Chondrocyte (in vitro differentiated cells): ENCODE data around the gene AURKB. TPM values are rescaled to one million over a fixed set of nuclear protein-coding genes. Genes with fewer than 3 reads are reported as not detected.
"Not testable (repeated sequence)": the region's sequence is repeated elsewhere in the genome, so short reads cannot be mapped to it uniquely, and the experiment has no call there.

Source experiments
- DNase-seq: peaks from one replicate; pipeline ENCODE4 v3.0.0; 2021; ENCODE audit warnings: mixed read lengths, low spot score
- H3K27ac Mint-ChIP-seq: one replicate; pipeline ENCODE4 v1.8.0; 2021; ENCODE audit warnings: mild to moderate bottlenecking, moderate library complexity, mixed read lengths; ENCODE audit not compliant: unreplicated experiment
- H3K27me3 Mint-ChIP-seq: 2 replicates; pipeline ENCODE4 v1.8.0; 2021; ENCODE audit warnings: low read depth, mixed read lengths
- H3K36me3 Mint-ChIP-seq: 2 replicates; pipeline ENCODE4 v1.8.0; 2021; ENCODE audit warnings: low read depth, mixed read lengths
- H3K4me1 Mint-ChIP-seq: 2 replicates; pipeline ENCODE4 v1.8.0; 2021; ENCODE audit warnings: low read depth, mild to moderate bottlenecking, mixed read lengths
- H3K4me3 Mint-ChIP-seq: one replicate; pipeline ENCODE4 v1.8.0; 2021; ENCODE audit warnings: mild to moderate bottlenecking, moderate library complexity, mixed read lengths; ENCODE audit not compliant: unreplicated experiment
- H3K9me3 Mint-ChIP-seq: 2 replicates; pipeline ENCODE4 v1.8.0; 2021; ENCODE audit warnings: low read depth, mixed read lengths
- CTCF ChIP-seq: fragments of 200-600 bp; sonication (generic); IDR thresholded peaks from 2 replicates; pipeline ENCODE4 v1.5.0; 2021; ENCODE audit warnings: antibody characterized with exemption, mild to moderate bottlenecking, moderate library complexity
- total RNA-seq: library from RNA; stranded (reverse); gene quantifications from 3 replicates; pipeline ENCODE4 v1.2.1, GENCODE V29; 2021

AURKB gene
- total RNA-seq, 1 donor from 2014 or later: 8.9 TPM

DNA sequence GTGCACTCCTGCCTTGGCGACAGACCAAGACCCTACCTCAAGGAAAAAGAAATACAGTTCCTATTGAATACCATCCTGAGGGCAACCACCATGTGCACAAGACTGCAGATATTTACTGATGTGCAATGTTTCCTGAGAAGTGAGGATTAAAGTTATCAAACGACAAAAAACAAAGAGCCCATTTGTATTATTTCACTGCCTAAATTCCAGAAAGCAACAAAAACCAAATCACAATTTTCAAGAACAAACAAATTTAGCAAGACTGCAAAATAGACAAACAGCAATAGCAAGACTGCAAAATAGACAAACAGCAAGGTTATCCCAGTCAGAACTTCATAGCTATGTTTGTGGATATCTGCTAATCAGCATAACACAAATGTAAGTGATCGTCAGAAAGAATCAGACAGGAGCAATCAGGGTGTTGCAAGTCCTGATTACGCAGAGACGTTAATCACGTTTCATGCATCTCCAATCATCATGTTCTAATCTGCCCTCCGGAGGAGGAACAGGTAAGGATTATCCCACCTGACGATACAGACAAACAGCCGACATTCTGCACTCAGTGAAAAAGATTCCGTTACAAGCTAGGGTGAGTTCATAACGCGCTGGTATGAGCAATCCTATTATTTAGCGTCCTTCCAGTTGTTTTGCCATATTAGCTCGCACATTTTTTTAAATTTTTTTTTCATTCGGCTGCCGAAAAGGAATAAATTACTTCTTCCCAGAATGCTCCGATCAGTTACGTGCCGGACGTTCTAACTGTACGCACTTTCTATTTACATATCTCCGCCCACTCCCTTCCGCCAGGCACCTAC lies 37.1 kb downstream of the AURKB start:
- Mint-ChIP-seq H3K27ac (peak overlapping the region; percentile 99), H3K4me1 (peaks cover 41% of the 10 kb centered on the region), H3K27me3 (no peaks in the 10 kb centered on the region), H3K9me3 (no peaks in the 10 kb centered on the region), H3K36me3 (no peaks in the 10 kb centered on the region), H3K4me3 (peak overlapping the region; percentile 76)
- TF ChIP-seq CTCF: no peak
- DNase-seq: no peak

DNA sequence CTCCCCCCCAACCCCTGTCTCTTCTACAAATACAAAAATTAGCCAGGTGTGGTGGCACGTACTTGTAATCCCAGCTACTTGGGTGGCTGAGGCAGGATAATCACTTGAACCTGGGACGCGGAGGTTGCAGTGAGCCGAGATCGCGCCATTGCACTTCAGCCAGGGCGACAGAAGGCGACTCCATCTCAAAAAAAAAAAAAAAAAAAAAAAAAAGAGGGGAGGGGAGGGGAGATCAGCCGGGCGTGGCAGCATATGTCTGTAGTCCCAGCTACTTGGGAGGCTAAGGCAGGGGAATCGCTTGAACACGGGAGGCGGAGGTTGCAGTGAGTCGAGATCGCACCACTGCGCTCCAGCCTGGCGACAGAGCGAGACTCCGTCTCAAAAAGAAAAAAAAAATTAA lies 40.2 kb downstream of the AURKB start:
- H3K4me3 Mint-ChIP-seq, H3K27ac Mint-ChIP-seq: not testable (repeated sequence)

DNA sequence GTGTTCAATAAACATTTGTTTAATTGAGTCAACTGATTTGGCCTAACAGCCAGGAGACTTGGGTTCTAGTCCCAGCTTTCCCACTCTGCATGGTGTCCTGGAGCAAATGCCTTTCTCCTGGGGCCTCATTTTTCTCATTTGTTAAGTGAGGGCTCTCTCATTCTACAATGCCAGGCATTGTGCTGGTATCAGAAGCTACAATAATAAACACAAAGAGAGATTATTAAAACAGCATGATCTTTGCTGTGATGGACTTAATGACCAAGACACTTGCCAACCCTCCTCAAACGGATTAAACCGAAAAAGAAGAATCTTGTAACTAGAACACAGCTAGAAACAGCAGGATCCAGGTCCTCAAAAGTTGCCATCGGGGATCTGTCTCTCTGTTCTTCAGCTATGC lies 42.8 kb downstream of the AURKB start:
- Mint-ChIP-seq H3K9me3 (no peaks in the 10 kb centered on the region), H3K4me3 (no peak overlapping the region), H3K27me3 (no peaks in the 10 kb centered on the region), H3K27ac (no peak overlapping the region), H3K4me1 (peaks cover 25% of the 10 kb centered on the region), H3K36me3 (no peaks in the 10 kb centered on the region)
- no peak for TF ChIP-seq CTCF
- no peak for DNase-seq

More for the DNA sequence above, 40.2 kb downstream of the AURKB start:
- H3K27me3 Mint-ChIP-seq, H3K9me3 Mint-ChIP-seq, DNase-seq, H3K36me3 Mint-ChIP-seq: not testable (repeated sequence)
- peaks cover 23% of the 10 kb centered on the region for H3K4me1 Mint-ChIP-seq

- Mint-ChIP-seq H3K4me3 (no peak overlapping the region), H3K36me3 (no peaks in the 10 kb centered on the region), H3K27me3 (no peaks in the 10 kb centered on the region), H3K4me1 (peaks cover 25% of the 10 kb centered on the region), H3K9me3 (no peaks in the 10 kb centered on the region), H3K27ac (no peak overlapping the region)
- DNase-seq: no peak
- TF ChIP-seq CTCF: no peak
Observed at GRCh38 chr17:8166731-8167130, 43.6 kb downstream of the AURKB start.

DNA sequence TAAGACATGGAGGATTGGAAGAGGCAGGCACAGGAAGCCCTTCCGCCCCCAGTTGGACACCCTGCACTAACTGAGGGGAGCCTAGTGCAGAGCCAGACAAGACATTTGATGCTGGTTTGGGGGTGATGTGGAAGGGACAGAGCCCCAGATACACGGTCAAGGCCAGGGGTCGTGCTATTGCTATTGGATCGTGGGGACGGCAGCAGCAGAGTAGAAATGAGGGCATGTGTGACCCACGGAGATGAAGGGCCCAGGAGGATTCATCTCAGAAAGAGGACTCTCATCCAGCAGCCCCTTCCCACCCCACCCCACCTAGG lies 45.6 kb downstream of the AURKB start:
- no peak for TF ChIP-seq CTCF
- H3K4me3 Mint-ChIP-seq: no peak overlapping the region

More for the DNA sequence above, 45.6 kb downstream of the AURKB start:
- Mint-ChIP-seq H3K9me3 (no peaks in the 10 kb centered on the region), H3K4me1 (peaks cover 40% of the 10 kb centered on the region), H3K36me3 (peaks cover 2% of the 10 kb centered on the region), H3K27me3 (no peaks in the 10 kb centered on the region), H3K27ac (peak overlapping the region; percentile 99)
- DNase-seq: no peak
